Measurements from ENCODE around the gene DNAAF3.
"Not testable (repeated sequence)": the region's sequence is repeated elsewhere in the genome, so short reads cannot be mapped to it uniquely, and the experiment has no call there.

The DNAAF3 gene

DNA sequence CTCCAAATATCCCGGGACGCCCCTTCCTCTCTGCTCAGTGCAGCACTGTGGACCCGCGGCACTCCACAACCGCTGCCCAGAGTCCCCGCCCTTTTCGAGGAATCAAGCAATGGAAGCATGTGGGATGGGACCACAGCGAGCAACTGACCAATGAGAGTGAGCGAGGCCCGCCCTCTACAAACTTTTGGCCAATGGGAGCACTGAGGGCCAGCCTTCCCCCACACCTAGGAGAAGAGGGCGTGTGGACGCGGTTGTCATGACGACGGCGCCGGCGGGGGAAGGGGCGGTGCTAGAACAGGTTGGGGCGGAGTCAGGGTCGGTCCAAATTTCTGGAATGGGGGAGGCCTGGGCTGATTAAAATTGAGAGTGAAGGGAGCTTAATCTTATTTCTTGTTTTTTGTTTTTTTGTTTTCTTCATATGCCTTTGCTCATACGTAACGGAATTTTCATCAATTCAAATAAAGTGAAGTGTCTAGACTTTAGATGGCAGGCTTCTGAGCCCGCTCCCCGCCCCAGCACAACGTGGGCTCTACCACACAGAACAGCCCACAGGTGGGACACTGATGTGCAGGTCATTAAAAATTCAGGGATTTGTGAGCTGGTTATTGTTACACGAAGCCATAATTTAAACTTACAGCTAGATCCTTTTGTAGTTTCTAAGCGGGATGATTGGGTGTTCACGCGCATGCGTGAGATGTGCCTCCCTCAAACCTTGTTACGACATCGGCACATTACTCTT, at the start of gene DNAAF3:
Gene DNAAF3 (minus strand): TSS at position 84 of the 739 bp plus-strand sequence. CDS start 200 bp downstream, outside the sequence.
- peak in 1 of 2 donors; percentile 33 for DNase-seq (ENCODE audit: low read depth in 1 of 2, low spot score in 1 of 2)

DNA sequence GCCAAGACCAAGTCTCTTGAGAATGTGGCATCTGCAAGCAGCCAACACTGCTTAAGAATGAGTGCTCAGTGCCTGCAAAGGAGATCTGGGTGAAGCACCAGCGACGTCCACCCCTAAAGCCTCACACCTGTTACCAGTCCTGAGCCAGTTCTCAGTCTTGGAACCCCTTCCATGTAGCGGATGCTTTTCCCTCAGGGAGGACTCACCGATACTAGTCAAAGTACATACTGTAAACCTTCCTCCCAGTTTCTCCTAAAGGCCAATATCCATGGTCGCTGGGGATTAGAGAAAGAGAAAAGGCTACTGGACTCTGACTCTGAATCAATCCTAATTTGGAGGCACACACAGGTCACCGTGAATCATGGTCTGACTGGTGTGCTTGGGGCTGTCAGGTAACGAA, 47.1 kb upstream of the DNAAF3 start:
- no peak for DNase-seq (ENCODE audit: low read depth in 1 of 2, low spot score in 1 of 2)

DNA sequence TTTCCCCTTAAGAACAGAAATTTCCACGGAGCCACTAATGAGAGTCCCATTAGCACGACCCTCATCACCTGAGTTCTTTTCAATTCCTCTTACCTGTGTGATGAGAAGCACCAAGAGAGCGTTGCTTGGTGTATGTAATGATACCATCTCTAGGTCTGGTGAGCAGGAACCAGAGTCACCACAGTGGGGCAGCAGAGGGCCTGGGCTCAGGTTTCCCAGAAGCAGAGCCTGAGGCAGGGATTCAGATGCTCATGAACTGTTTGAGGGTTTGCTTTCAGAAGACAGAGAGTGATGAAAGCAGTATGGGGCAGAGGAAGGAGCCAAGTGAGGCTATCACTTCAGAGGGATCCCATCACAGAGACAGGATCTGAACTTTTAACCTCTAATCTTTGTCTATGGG, 46.0 kb upstream of the DNAAF3 start:
- no peak for DNase-seq (ENCODE audit: low read depth in 1 of 2, low spot score in 1 of 2)

GRCh38 chr19:55209693-55210472, 43.5 kb upstream of the DNAAF3 start:
- no peak for DNase-seq (ENCODE audit: low read depth in 1 of 2, low spot score in 1 of 2)

DNA sequence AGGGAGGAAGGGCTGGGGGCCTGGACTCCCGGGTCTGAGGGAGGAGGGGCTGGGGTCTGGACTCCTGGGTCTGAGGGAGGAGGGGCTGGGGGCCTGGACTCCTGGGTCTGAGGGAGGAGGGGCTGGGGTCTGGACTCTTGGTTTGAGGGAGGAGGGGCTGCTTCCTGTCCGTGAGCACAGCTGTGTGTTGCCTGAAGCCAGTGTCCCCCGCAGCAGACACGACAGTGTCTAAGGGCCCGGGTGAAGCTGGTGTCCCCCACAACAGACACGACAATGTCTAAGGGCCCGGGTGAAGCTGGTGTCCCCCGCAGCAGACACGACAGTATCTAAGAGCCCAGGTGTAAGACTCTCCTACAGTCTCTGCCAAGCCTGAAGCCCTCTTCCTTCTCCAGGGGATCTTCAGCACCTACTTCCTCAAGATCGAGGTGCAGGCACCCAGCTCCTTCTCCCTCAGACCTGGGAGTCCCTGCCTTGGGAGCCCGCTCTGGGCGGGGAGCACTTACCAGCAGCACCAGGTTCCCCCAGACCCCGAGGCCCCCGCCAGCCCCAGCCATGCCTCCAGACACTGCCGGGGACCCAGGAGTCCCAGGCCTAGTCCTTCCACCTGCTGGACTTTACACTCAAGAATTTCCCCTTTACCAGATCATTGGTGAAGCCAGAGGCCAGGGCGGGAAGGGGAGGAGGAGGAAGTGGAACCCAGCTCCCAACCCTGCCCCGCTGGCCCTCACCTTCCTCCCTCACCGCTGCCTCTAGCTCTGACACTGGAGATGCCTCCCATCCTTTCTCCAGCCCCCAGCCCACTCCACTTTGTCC, 42.7 kb upstream of the DNAAF3 start, which contains the start of gene PTPRH:
Gene PTPRH (minus strand): TSS at position 622 of the 813 bp plus-strand sequence. CDS start 68 bp downstream, at position 554.
- DNase-seq (ENCODE audit: low read depth in 1 of 2, low spot score in 1 of 2), result no peak

GRCh38 chr19:55206664-55207500, 40.5 kb upstream of the DNAAF3 start:
- DNase-seq (ENCODE audit: low read depth in 1 of 2, low spot score in 1 of 2), result no peak

DNA sequence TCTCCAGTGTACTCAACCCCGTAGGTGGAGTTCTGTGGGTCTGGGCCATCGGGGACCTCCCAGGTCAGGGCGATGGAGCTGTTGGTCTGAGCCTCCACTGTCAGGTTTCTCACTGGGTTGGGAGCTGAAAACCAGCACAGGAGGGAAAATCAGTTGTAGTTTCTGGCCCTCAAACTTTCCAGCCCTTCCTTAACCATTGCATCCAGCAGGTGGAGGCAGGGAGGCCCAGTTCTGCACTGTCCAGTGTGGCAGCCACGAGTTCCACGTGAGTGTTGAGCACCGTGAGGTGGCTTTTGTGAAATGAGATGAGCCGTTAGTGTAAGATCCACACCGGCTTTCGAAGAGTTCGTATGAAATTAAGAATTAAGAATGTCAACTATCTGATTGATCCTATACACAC, 35.8 kb upstream of the DNAAF3 start:
- DNase-seq (ENCODE audit: low read depth in 1 of 2, low spot score in 1 of 2), result not testable (repeated sequence)

- DNase-seq (ENCODE audit: low read depth in 1 of 2, low spot score in 1 of 2), result no peak
These were observed 33.3 kb upstream of the DNAAF3 start for GRCh38 chr19:55199620-55200204.

DNA sequence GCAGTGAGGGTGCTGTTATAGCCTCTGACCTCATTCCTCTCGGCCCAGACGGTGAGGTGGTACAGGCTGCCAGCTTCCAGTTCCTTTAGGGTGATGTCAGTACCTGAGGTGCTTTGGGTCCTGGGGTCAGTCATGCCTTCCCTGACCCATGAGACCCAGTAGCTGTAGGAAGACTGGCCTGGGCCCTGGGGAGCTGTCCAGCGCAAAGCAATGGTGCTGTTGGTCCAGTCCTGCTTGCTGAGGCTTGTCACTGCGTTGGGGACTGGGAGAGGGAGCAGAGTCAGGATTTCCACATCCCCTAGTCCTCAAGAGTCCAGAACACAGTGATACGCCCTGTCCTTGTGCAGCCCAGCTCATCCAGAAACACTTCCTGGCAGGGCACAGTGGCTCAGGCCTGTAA, 32.2 kb upstream of the DNAAF3 start:
- DNase-seq (ENCODE audit: low read depth in 1 of 2, low spot score in 1 of 2), result no peak

DNA sequence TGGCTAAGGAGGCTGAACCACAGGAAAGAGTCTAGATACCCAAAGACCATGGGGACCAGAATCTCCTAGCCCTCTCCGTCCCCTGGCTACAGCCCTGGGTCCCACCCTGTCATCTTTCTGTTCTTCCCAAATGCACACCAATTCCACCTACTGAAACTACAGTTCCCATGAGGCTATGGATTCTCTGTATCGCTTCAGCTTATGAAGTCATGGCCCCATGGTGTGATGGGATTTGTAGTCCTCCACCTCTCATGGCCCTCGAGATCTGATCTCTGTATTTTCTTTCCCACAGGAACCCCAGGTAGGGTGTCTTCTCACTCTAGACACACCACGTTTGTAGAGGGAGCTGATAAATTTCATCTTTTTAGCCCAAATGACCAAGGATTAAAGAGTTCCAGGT, 31.1 kb upstream of the DNAAF3 start:
- no peak for DNase-seq (ENCODE audit: low read depth in 1 of 2, low spot score in 1 of 2)

- no peak for DNase-seq (ENCODE audit: low read depth in 1 of 2, low spot score in 1 of 2)
These were observed 30.4 kb upstream of the DNAAF3 start for GRCh38 chr19:55196803-55197202.

DNA sequence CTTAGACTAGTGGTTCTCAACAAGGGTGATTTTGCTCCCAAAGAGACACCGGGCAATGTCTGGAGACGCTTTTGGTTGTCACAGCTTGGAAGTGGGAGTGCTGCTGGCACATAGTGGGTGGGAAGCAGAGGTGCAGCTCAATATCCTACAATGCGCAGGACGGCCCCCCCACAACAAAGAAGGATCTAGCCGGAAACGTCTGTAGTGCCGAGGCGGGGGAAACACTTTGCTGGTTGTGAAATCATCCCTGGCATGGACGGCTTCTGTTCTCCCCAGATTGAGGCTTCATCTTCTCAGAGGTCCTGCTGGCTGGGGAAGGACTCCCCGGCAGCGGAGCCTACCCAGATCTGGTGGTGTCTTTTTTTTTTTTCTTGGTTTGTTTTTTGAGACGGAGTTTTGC, 27.1 kb upstream of the DNAAF3 start:
- no peak for DNase-seq (ENCODE audit: low read depth in 1 of 2, low spot score in 1 of 2)

DNA sequence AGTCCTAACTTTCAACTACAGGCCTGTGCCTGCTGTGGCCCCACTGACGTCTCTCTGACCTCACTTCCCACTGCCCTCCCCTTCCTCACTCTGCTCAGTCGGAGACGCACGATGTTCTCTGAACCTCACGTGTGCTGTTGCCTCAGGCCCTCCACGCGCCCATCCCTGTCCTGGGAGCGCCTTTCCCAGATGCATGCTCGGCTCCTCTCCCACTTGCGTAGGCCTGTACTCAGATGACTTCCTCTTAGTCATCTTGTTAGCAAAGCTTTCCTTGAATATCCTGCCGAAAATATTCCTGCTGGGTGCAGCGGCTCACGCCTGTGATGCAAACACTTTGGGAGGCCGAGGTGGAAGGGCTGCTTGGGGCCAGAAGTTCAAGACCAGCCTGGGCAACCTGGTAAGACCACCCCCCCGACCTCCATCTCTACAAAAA, 23.0 kb upstream of the DNAAF3 start:
- DNase-seq (ENCODE audit: low read depth in 1 of 2, low spot score in 1 of 2), result no peak

DNA sequence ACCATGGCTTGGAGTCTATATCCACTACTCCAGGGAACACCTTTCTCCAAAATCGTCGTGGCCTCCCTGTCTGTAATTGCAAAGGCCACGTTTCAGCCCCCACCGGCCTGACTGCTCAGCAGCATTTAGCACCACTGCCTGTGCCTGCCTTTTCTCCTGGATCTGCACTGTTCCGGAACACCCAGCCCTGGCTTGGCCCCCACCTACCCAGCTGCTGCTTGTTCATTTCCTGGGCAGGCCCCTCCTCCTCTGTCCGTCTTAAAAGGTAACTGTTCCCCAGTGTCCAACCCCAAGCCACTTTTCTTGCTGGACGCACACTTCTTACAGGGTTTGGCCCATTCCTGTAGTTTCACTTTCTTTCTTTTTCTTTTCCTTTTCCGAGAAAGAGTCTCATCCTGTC, 22.2 kb upstream of the DNAAF3 start:
- DNase-seq (ENCODE audit: low read depth in 1 of 2, low spot score in 1 of 2), result no peak

DNA sequence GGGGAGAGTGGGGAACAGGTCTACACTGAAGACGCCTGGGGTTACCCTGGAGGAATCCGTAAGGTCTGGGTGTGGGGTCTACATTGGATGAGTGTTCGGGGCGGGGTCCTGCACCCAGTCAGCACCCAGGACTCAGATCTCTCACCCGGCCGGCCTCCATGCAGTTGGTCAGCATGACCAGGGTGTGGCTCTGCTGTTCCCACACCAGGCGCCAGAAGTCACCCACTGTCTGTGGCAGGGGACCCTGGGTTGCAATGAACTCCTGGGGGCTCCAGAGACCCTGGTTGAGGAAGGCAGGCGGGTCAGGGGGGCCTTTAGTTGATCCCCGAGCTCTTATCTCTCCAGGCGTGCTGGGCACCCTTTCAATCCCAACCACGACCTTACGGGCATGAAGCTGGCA, 19.7 kb upstream of the DNAAF3 start:
- DNase-seq (ENCODE audit: low read depth in 1 of 2, low spot score in 1 of 2), result no peak

- no peak for DNase-seq (ENCODE audit: low read depth in 1 of 2, low spot score in 1 of 2)
These were observed 15.3 kb upstream of the DNAAF3 start for GRCh38 chr19:55181740-55182139.

GRCh38 chr19:55179606-55180484, 13.4 kb upstream of the DNAAF3 start, which contains the start of gene SYT5:
TSS of gene SYT5 (minus strand) at chr19:55180289. CDS start at chr19:55179041, 1,248 bp downstream.
- peak; percentile 37 to 42 for DNase-seq (ENCODE audit: low read depth in 1 of 2, low spot score in 1 of 2)

GRCh38 chr19:55178781-55179599, 12.6 kb upstream of the DNAAF3 start:
- peak; percentile 85 to 86 for DNase-seq (ENCODE audit: low read depth in 1 of 2, low spot score in 1 of 2)
